ENCODE results near the gene CCDC142.

Gene CCDC142

DNA sequence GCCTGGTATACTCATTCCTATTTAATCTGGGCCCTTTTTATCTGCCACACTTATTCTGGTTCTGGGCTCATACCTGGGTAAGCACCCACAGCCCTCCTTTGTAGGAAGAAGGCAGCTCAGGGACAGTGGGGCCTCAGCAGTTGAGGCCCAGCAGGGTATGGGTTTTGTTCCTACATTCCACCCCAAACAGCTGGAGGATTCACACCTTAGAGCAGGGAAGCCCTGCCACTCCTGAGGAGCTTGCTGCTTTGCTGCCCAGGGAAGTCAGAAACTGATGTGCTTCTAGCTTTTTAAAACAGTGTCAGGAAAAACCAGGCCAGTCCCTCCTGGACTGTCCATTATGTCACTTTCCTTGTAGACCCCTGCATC lies 17.8 kb upstream of the CCDC142 start:
- no peak overlapping the region for H3K4me3 ChIP-seq (ENCODE audit: low read depth, low read length)
- TF ChIP-seq, protein P1, sequence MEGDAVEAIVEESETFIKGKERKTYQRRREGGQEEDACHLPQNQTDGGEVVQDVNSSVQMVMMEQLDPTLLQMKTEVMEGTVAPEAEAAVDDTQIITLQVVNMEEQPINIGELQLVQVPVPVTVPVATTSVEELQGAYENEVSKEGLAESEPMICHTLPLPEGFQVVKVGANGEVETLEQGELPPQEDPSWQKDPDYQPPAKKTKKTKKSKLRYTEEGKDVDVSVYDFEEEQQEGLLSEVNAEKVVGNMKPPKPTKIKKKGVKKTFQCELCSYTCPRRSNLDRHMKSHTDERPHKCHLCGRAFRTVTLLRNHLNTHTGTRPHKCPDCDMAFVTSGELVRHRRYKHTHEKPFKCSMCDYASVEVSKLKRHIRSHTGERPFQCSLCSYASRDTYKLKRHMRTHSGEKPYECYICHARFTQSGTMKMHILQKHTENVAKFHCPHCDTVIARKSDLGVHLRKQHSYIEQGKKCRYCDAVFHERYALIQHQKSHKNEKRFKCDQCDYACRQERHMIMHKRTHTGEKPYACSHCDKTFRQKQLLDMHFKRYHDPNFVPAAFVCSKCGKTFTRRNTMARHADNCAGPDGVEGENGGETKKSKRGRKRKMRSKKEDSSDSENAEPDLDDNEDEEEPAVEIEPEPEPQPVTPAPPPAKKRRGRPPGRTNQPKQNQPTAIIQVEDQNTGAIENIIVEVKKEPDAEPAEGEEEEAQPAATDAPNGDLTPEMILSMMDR (IDR thresholded peaks at IDR 0.05; ENCODE audit: borderline replicate concordance, insufficient read depth, low read depth, low read length), result no peak

DNA sequence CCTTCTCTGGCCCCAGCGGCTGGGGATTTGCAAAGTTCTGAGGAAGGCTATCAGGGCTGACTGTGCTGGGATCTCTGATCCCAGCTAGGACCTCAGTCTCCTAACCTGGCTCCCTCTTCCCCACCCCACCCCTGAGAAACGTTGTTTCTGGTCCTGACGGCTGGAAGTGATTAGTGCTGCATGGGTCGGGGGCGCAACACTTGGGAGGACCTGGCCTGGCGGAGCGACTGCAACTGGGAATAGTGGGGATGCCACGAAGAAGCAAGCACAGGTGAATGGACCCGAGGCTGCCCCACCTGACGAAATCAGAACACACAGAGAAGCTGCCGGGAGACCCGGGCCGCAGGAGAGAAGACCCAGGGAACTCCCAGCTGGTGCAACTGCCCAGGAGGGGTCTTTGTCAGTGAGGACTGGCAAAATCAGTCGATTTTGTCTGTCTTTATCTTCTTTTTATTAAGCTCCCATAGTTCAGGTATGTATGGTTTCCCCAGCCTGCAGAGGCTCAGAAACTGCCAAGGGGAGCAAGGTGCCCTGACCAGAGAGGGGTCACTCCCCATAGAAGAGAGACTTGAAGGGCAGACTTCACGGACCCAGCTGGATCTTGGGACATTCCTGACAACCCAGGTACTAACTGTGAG lies 17.3 kb upstream of the CCDC142 start:
- TF ChIP-seq, protein P1 (IDR thresholded peaks at IDR 0.05; ENCODE audit: borderline replicate concordance, insufficient read depth, low read depth, low read length), result no peak
- no peak overlapping the region for H3K4me3 ChIP-seq (ENCODE audit: low read depth, low read length)

DNA sequence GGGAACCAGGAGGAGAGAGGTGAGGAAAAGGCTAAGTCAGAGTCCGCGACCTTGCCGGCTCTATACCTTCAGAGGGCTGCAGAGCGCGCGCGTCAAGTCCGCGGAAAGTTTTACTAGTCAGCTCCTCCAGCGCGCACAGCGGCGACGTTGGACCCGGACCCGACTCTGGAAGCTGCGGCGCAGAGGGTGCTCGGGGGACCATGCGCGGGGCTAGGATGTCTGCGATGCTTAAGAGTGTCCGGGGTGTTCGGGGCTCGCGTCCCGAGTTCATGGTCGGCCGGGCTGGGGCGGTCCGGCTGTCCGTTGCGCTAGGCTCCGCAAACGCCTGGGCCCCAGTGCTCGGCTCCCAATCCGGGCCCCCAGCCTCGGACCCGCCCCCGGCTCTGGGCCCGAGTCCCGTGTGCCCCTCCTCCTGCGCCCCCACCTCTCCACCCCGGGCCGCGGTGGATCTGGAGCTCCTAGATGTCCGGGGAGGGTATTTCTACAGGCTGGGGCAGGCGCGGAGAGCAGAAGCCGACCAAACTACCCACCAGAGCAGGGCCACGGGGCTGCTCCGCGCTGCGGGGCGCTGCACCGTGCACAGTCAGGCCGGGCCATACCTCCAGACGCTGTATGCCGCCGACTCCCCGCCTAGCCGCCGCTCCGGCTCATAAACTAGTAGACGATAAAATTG lies 16.6 kb upstream of the CCDC142 start, which contains the start of gene LBX2:
Gene LBX2 (minus strand): TSS at position 337 of the 673 bp plus-strand sequence. CDS start 66 bp downstream, at position 271.
- TF ChIP-seq, protein P1 (IDR thresholded peaks at IDR 0.05; ENCODE audit: borderline replicate concordance, insufficient read depth, low read depth, low read length), result no peak
- H3K4me3 ChIP-seq (ENCODE audit: low read depth, low read length), result peak within 1 kb of the TSS; percentile 26

DNA sequence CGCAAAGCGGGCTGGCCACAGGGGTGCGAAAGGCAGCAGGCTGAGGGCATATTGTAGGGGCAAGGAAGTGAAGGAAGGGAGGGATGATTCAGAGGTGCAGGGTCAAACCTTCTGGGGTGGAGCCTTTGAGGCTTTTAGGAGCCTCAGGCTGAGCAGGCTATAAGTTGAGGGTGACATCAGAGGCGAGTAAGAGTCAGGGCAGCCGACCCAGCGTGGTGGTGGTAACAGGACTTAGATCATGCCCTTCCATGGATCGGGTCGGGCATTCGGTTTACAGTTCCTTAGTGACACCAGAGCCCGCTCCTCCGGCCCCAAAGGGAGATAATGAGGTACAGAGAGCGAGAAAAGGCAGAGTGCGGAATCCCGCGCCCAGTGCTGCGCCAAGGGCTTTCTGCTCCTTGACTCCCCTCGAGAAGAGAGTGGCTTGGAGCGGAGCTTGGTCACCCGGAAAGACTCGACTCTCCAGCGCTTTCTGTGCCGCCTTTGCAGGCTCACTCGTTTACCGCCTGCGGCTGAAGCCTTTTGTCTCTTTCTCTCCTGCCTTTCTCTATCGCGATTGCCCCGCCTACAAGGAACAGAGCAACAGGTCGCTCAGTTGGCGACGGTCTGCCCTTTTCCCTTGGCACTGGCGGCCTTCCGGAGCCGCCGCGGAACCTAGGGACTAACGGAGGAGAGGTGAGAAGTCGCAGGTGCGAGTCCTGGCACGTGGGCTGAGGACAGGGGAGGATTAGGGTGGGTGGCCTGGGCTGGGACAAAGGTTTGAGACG lies 15.9 kb upstream of the CCDC142 start:
- TF ChIP-seq, protein P1 (IDR thresholded peaks at IDR 0.05; ENCODE audit: borderline replicate concordance, insufficient read depth, low read depth, low read length), result no peak
- peak overlapping the region; percentile 26 for H3K4me3 ChIP-seq (ENCODE audit: low read depth, low read length)

DNA sequence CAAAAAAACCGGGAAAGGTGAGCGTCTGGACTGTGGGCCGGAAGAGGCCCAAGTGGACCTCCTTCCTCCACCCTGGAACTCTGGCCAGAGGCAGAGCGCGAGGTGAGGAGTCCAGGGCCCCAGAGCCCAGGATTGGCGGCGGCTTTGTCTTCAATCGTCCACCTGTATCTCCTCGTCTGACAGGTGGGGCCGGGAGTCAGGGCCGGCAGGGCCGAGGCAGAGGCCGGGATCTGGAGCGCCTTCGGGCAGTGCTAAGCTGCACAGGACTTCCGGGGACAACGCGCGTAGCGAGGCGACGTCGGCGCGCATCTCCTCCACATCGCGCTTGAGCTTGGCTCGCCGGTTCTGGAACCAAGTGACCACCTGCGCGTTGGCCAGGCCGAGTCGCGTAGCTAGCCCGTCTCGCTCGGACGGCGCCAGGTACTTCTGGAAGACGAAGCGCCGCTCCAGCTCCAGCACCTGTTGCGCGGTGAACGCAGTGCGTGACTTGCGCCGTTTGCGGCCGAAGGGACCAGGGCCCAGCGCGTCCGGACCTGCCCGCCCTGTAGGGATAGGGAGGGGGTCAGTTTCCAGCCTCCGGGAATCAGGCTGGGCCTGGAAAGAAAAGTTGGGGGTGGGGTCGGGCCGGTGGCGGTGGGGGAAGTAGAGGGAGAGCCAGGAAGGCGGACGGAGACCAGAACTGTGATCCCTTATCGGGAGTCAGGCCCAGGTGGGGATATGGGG lies 15.1 kb upstream of the CCDC142 start:
- H3K4me3 ChIP-seq (ENCODE audit: low read depth, low read length), result peak overlapping the region; percentile 26
- TF ChIP-seq, protein P1 (IDR thresholded peaks at IDR 0.05; ENCODE audit: borderline replicate concordance, insufficient read depth, low read depth, low read length), result no peak

DNA sequence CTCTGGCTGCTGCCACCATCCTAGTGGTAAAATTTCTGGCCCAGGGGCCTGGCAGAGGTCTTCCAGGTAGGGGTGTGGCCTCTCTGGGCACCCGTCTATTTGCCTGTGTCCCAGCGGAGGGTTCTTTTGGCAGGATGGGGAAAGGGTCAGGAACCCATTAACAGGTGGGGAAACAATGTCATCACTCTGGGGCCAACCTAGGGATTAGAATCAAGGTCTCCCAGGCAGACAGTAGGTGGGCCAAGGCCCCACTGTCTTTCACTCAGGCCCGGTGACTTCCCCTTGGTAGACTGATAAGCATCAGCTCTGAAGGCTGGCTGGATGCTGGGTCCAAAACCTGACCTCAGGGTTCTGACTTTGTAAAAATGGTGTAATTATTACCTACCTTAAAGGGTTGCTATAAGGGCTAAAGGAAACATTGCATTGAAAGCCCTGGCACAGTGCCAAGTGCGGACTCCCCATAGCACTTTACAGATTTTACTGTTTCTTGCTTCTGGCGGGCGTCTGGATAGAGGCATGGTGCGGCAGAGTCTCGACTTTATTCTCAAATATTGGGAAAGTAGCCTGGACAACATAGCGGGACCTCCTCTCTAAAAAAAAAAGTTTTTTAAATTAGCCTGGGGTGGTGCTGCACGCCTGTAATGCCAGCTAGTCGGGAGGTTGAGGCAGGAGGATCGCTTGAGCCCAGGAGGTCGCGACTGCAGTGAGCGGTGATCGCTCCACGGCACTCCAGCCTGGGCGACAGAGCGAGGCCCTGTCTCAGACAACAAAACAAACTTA lies 14.4 kb upstream of the CCDC142 start:
- no peak overlapping the region for H3K4me3 ChIP-seq (ENCODE audit: low read depth, low read length)
- TF ChIP-seq, protein P1 (IDR thresholded peaks at IDR 0.05; ENCODE audit: borderline replicate concordance, insufficient read depth, low read depth, low read length), result no peak
